Activated B cell treated with CpG ODN at 0.5 μM for 24 hours (primary cell): ENCODE data around the gene SARDH. TPM values are rescaled to one million over a fixed set of nuclear protein-coding genes. Genes with fewer than 3 reads are reported as not detected.

Source experiments
- ATAC-seq: fragments of 200-7000 bp; cut with Tn5 transposase; one replicate; pipeline ENCODE4 v1.10.0; 2021; ENCODE audit warnings: low read depth, mild to moderate bottlenecking, moderate library complexity
- CTCF ChIA-PET: fragments of 350-600 bp; sonication (Branson Sonifier 250); formaldehyde crosslinking; loops from one replicate; lab custom pipeline; 2021; ENCODE audit warnings: antibody characterized with exemption; lab: Charles Lee
- POLR2A ChIA-PET: fragments of 350-600 bp; sonication (Branson Sonifier 250); formaldehyde crosslinking; loops from one replicate; lab custom pipeline; 2021; ENCODE audit warnings: antibody characterized with exemption; lab: Charles Lee
- DNase-seq: peaks from one replicate; pipeline ENCODE4 v3.0.0; 2022
- H3K27ac Mint-ChIP-seq: one replicate; pipeline ENCODE4 v1.8.0; 2020; ENCODE audit warnings: mixed read lengths
- H3K27me3 Mint-ChIP-seq: one replicate; pipeline ENCODE4 v1.8.0; 2021; ENCODE audit warnings: mixed read lengths
- H3K36me3 Mint-ChIP-seq: one replicate; pipeline ENCODE4 v1.8.0; 2021; ENCODE audit warnings: low read depth, mixed read lengths
- H3K4me1 Mint-ChIP-seq: one replicate; pipeline ENCODE4 v1.8.0; 2021; ENCODE audit warnings: mixed read lengths
- H3K4me3 Mint-ChIP-seq: one replicate; pipeline ENCODE4 v1.8.0; 2020; ENCODE audit warnings: mild to moderate bottlenecking, mixed read lengths
- H3K9me3 Mint-ChIP-seq: one replicate; pipeline ENCODE4 v1.8.0; 2020; ENCODE audit warnings: mixed read lengths
- CTCF ChIP-seq: fragments of 200-600 bp; IDR thresholded peaks from one replicate; pipeline ENCODE4 v1.8.0; 2022; ENCODE audit warnings: antibody characterized with exemption, mild to moderate bottlenecking
- intact Hi-C: fragments of 100-400 bp; cut with micrococcal nuclease; formaldehyde crosslinking; loops from one replicate; pipeline ENCODE4 v1.15.1; 2024
- total RNA-seq: library from RNA; stranded (reverse); gene quantifications from 2 replicates; pipeline ENCODE4 v1.2.3, GENCODE V29; 2022

Gene SARDH
- total RNA-seq, 1 donor from 2014 or later, result not detected

GRCh38 chr9:133711428-133712220 is 26.5 kb downstream of the SARDH start:
- peak; percentile 12 for DNase-seq
- ChIA-PET POLR2A (no interaction called here), CTCF (no interaction called here)
- Mint-ChIP-seq H3K36me3 (no peaks in the 10 kb centered on the region), H3K4me1 (peaks cover 28% of the 10 kb centered on the region), H3K27me3 (peaks cover 20% of the 10 kb centered on the region), H3K9me3 (no peaks in the 10 kb centered on the region), H3K4me3 (no peak overlapping the region), H3K27ac (no peak overlapping the region)
- no peak for TF ChIP-seq CTCF
- no peak for ATAC-seq
- intact Hi-C loops, result no loop called here

- no peaks in the 10 kb centered on the region for H3K36me3 Mint-ChIP-seq
- POLR2A ChIA-PET, result no interaction called here
- ATAC-seq (no peak), DNase-seq (peak; percentile 13)
- no peak for TF ChIP-seq CTCF
- H3K4me3 Mint-ChIP-seq, result no peak overlapping the region
- intact Hi-C loops, result no loop called here
- no peaks in the 10 kb centered on the region for H3K9me3 Mint-ChIP-seq
- H3K27me3 Mint-ChIP-seq, result peaks cover 20% of the 10 kb centered on the region
- CTCF ChIA-PET, result interaction anchor here (0.7 kb wide), 1 partner anchor 12 kb away, joined by 3 read pairs; no protein-coding TSS in a partner anchor
- no peak overlapping the region for H3K27ac Mint-ChIP-seq
- H3K4me1 Mint-ChIP-seq, result peaks cover 31% of the 10 kb centered on the region
Measured at GRCh38 chr9:133710661-133711427, 27.3 kb downstream of the SARDH start.

GRCh38 chr9:133709691-133710571 is 28.2 kb downstream of the SARDH start:
- H3K27ac Mint-ChIP-seq, result no peak overlapping the region
- ATAC-seq, result no peak

GRCh38 chr9:133709015-133709611 is 29.0 kb downstream of the SARDH start:
- POLR2A ChIA-PET, result no interaction called here

More at GRCh38 chr9:133709691-133710571, 28.2 kb downstream of the SARDH start:
- DNase-seq, result peak; percentile 11
- POLR2A ChIA-PET, result no interaction called here
- CTCF ChIA-PET, result interaction anchor here (0.7 kb wide), 1 partner anchor 13 kb away, joined by 3 read pairs; no protein-coding TSS in a partner anchor
- H3K4me3 Mint-ChIP-seq, result no peak overlapping the region
- H3K4me1 Mint-ChIP-seq, result peaks cover 31% of the 10 kb centered on the region
- intact Hi-C loops, result loop anchor here (2.0 kb wide), 1 partner anchor 25 kb away; no protein-coding TSS in a partner anchor
- H3K9me3 Mint-ChIP-seq, result no peaks in the 10 kb centered on the region
- H3K27me3 Mint-ChIP-seq, result peaks cover 13% of the 10 kb centered on the region
- no peaks in the 10 kb centered on the region for H3K36me3 Mint-ChIP-seq
- no peak for TF ChIP-seq CTCF

More at GRCh38 chr9:133709015-133709611, 29.0 kb downstream of the SARDH start:
- DNase-seq (peak; percentile 31), ATAC-seq (peak; percentile 94)
- intact Hi-C loops, result loop anchor here (2.0 kb wide), 1 partner anchor 26 kb away; no protein-coding TSS in a partner anchor
- CTCF ChIA-PET, result no interaction called here
- H3K4me1 Mint-ChIP-seq, result peaks cover 31% of the 10 kb centered on the region
- H3K27ac Mint-ChIP-seq, result no peak overlapping the region
- H3K9me3 Mint-ChIP-seq, result no peaks in the 10 kb centered on the region
- TF ChIP-seq CTCF, result no peak
- no peaks in the 10 kb centered on the region for H3K36me3 Mint-ChIP-seq
- peaks cover 7% of the 10 kb centered on the region for H3K27me3 Mint-ChIP-seq
- H3K4me3 Mint-ChIP-seq, result peak overlapping the region; percentile 13
